Neural cell (in vitro differentiated cells): Measurements from ENCODE around the gene NCKIPSD. TPM values are rescaled to one million over a fixed set of nuclear protein-coding genes. Genes with fewer than 3 reads are reported as not detected.

Source experiments
- H2AFZ ChIP-seq: fragments of 200-600, 300-800 bp; sonication (generic), shearing (Covaris generic); 2 replicates; pipeline ENCODE4 v1.6.0; 2014; ENCODE audit warnings: low read depth, mild to moderate bottlenecking, antibody characterized with exemption, low read length, moderate library complexity
- H3F3A ChIP-seq: fragments of 200-600 bp; shearing (Covaris generic); 2 replicates; pipeline ENCODE4 v1.6.1; 2016; ENCODE audit warnings: mild to moderate bottlenecking, moderate library complexity, mixed read lengths, antibody characterized with exemption, low read length; ENCODE audit not compliant: insufficient read depth, poor library complexity, severe bottlenecking
- H3K27ac ChIP-seq: fragments of 200-600, 300-800 bp; sonication (generic), shearing (Covaris generic); 2 replicates; pipeline ENCODE4 v1.5.1; 2014; ENCODE audit warnings: mild to moderate bottlenecking, low read length, moderate library complexity
- H3K27me3 ChIP-seq: fragments of 300-800, 200-600 bp; sonication (generic), shearing (Covaris generic); 2 replicates; pipeline ENCODE4 v1.6.0; 2014; ENCODE audit warnings: mild to moderate bottlenecking, low read depth, low read length, moderate library complexity; ENCODE audit not compliant: insufficient read depth
- H3K36me3 ChIP-seq: fragments of 300-800, 200-600 bp; sonication (generic), shearing (Covaris generic); 2 replicates; pipeline ENCODE4 v1.5.1; 2014; ENCODE audit warnings: mild to moderate bottlenecking, antibody characterized with exemption, low read length, moderate library complexity; ENCODE audit not compliant: insufficient read depth
- H3K4me2 ChIP-seq: fragments of 300-800, 200-600 bp; sonication (generic), shearing (Covaris generic); 2 replicates; pipeline ENCODE4 v1.6.0; 2014; ENCODE audit warnings: mild to moderate bottlenecking, low read length
- H3K4me3 ChIP-seq: fragments of 300-800, 200-600 bp; sonication (generic), shearing (Covaris generic); 2 replicates; pipeline ENCODE4 v1.5.1; 2014; ENCODE audit warnings: mild to moderate bottlenecking, low read length, moderate library complexity
- H3K79me2 ChIP-seq: fragments of 200-600 bp; shearing (Covaris generic); replicated peaks from 2 replicates; pipeline ENCODE4 v1.6.0; 2014; ENCODE audit warnings: mild to moderate bottlenecking, low read length, moderate library complexity; ENCODE audit not compliant: insufficient read depth
- H3K9ac ChIP-seq: fragments of 300-800, 200-600 bp; sonication (generic), shearing (Covaris generic); 2 replicates; pipeline ENCODE4 v1.6.1; 2016; ENCODE audit warnings: mild to moderate bottlenecking, low read length, mixed read lengths
- H3K9me2 ChIP-seq: fragments of 200-600 bp; shearing (Covaris generic); 2 replicates; pipeline ENCODE4 v1.6.1; 2016; ENCODE audit warnings: mild to moderate bottlenecking, low read length, mixed read lengths; ENCODE audit not compliant: insufficient read depth
- H3K9me3 ChIP-seq: fragments of 200-600, 300-800 bp; sonication (generic), shearing (Covaris generic); 2 replicates; pipeline ENCODE4 v1.6.1; 2016; ENCODE audit warnings: mild to moderate bottlenecking, mixed run types, low read length, moderate library complexity, mixed read lengths
- H4K20me1 ChIP-seq: fragments of 200-600 bp; shearing (Covaris generic); 2 replicates; pipeline ENCODE4 v1.6.1; 2016; ENCODE audit warnings: mild to moderate bottlenecking, mixed run types; ENCODE audit not compliant: insufficient read depth
- CTCF ChIP-seq: fragments of 450-650 bp; IDR thresholded peaks from 2 replicates; pipeline ENCODE4 v1.5.1; 2014; ENCODE audit warnings: antibody characterized with exemption, mild to moderate bottlenecking, moderate library complexity; ENCODE audit not compliant: poor library complexity, severe bottlenecking
- EP300 ChIP-seq: fragments of 450-650 bp; conservative IDR thresholded peaks from 2 replicates; pipeline ENCODE4 v1.6.1; 2014; ENCODE audit warnings: antibody characterized with exemption, mild to moderate bottlenecking, moderate library complexity; ENCODE audit not compliant: poor library complexity, severe bottlenecking
- EZH2 ChIP-seq: fragments of 200-600, 300-800 bp; shearing (Covaris generic), sonication (generic); IDR thresholded peaks from 2 replicates; pipeline ENCODE4 v1.6.1; 2014; ENCODE audit warnings: antibody characterized with exemption, low read length, borderline replicate concordance, mild to moderate bottlenecking; ENCODE audit not compliant: insufficient read depth, poor library complexity, severe bottlenecking
- MXI1 ChIP-seq: fragments of 450-650 bp; conservative IDR thresholded peaks from 2 replicates; pipeline ENCODE4 v1.6.1; 2014; ENCODE audit warnings: antibody characterized with exemption, mild to moderate bottlenecking; ENCODE audit not compliant: poor library complexity, severe bottlenecking
- POLR2AphosphoS5 ChIP-seq: IDR thresholded peaks from 2 replicates; pipeline ENCODE4 v1.6.1; 2012
- RAD21 ChIP-seq: fragments of 450-650 bp; conservative IDR thresholded peaks from 2 replicates; pipeline ENCODE4 v1.6.1; 2014; ENCODE audit warnings: antibody characterized with exemption, mild to moderate bottlenecking, moderate library complexity
- REST ChIP-seq: IDR thresholded peaks from 2 replicates; pipeline ENCODE4 v1.6.1; 2012; ENCODE audit warnings: borderline replicate concordance
- SMC3 ChIP-seq: fragments of 450-650 bp; conservative IDR thresholded peaks from 2 replicates; pipeline ENCODE4 v1.6.1; 2014; ENCODE audit warnings: antibody characterized with exemption, mild to moderate bottlenecking, moderate library complexity; ENCODE audit not compliant: poor library complexity
- TAF1 ChIP-seq: IDR thresholded peaks from 2 replicates; pipeline ENCODE4 v1.6.1; 2012; ENCODE audit warnings: low read depth
- polyA plus RNA-seq: library from polyadenylated mRNA; depleted of rRNA; stranded (reverse); fragments of >200 nt; gene quantifications from 2 replicates; pipeline ENCODE4 v1.2.3, GENCODE V29; 2014

The NCKIPSD gene
- polyA plus RNA-seq, 1 donor from 2014 or later = 19.0 TPM

- Histone ChIP-seq H3K9me3 (no peaks in the 10 kb centered on the region), H3K27ac (no peak overlapping the region), H2AFZ (no peak overlapping the region), H3K36me3 (no peaks in the 10 kb centered on the region), H3K4me3 (peak overlapping the region; percentile 21), H3K4me2 (no peak overlapping the region), H3K27me3 (no peaks in the 10 kb centered on the region), H3F3A (no peaks in the 10 kb centered on the region), H3K9ac (no peak overlapping the region), H3K79me2 (peaks cover 92% of the 10 kb centered on the region), H3K9me2 (no peaks in the 10 kb centered on the region), H4K20me1 (peaks cover 79% of the 10 kb centered on the region)
- TF ChIP-seq REST (no peak), CTCF (no peak), TAF1 (no peak), SMC3 (no peak), MXI1 (no peak), RAD21 (no peak), EP300 (no peak), POLR2AphosphoS5 (no peak), EZH2 (no peak)
Measured at GRCh38 chr3:48709051-48709461, 23.3 kb upstream of the NCKIPSD start.

- Histone ChIP-seq H3K4me2 (no peak overlapping the region), H3K36me3 (no peaks in the 10 kb centered on the region)
Measured at GRCh38 chr3:48708481-48708889, 22.8 kb upstream of the NCKIPSD start.

GRCh38 chr3:48707157-48707556 lies 21.4 kb upstream of the NCKIPSD start:
- Histone ChIP-seq H3K27ac (no peak overlapping the region), H3K36me3 (no peaks in the 10 kb centered on the region), H3F3A (no peaks in the 10 kb centered on the region), H3K9me3 (no peaks in the 10 kb centered on the region), H2AFZ (no peak overlapping the region), H3K4me2 (no peak overlapping the region), H3K79me2 (peaks cover 92% of the 10 kb centered on the region), H4K20me1 (peaks cover 84% of the 10 kb centered on the region), H3K4me3 (no peak overlapping the region), H3K9me2 (no peaks in the 10 kb centered on the region), H3K9ac (no peak overlapping the region), H3K27me3 (no peaks in the 10 kb centered on the region)
- TF ChIP-seq CTCF (no peak), SMC3 (no peak), RAD21 (no peak), POLR2AphosphoS5 (no peak), MXI1 (no peak), EZH2 (no peak), REST (no peak), TAF1 (no peak), EP300 (no peak)

More at GRCh38 chr3:48708481-48708889, 22.8 kb upstream of the NCKIPSD start:
- Histone ChIP-seq H2AFZ (no peak overlapping the region), H3K27ac (no peak overlapping the region), H3F3A (no peaks in the 10 kb centered on the region), H3K9ac (no peak overlapping the region), H3K79me2 (peaks cover 92% of the 10 kb centered on the region), H3K9me2 (no peaks in the 10 kb centered on the region), H3K9me3 (no peaks in the 10 kb centered on the region), H3K4me3 (peak overlapping the region; percentile 21), H3K27me3 (no peaks in the 10 kb centered on the region), H4K20me1 (peaks cover 83% of the 10 kb centered on the region)
- TF ChIP-seq EP300 (no peak), SMC3 (no peak)
